ENCODE measurements around the gene ISL1.

- TF ChIP-seq EZH2 (IDR thresholded peaks at IDR 0.05; ENCODE audit: low read length) (no peak), CTCF (optimal IDR thresholded peaks at IDR 0.05 in 1 of 3, IDR thresholded peaks at IDR 0.05 in 1 of 3, conservative IDR thresholded peaks at IDR 0.05 in 1 of 3; ENCODE audit: extremely low read depth in 1 of 3, insufficient read depth in 2 of 3, low read length in 3 of 3) (no peak)
Measured at GRCh38 chr5:51391175-51391574, 7.9 kb downstream of the ISL1 start.
